GM19351 (cell line): ENCODE measurements around the gene DNAAF8.

Experiments
- ATAC-seq: cut with Tn5 transposase; IDR thresholded peaks from one replicate; pipeline ENCODE4 v1.9.1; 2021; ENCODE audit warnings: mild to moderate bottlenecking, moderate library complexity; ENCODE audit not compliant: unreplicated experiment

DNAAF8 gene

GRCh38 chr16:4734063-4734729, at the start of gene DNAAF8, which contains the start of gene ANKS3:
DNAAF8 (plus strand) TSS chr16:4734537; CDS start chr16:4736515, 1,978 bp downstream.
ANKS3 (minus strand) TSS chr16:4734271; CDS start chr16:4730149, 4,122 bp downstream.
- peak; percentile 80 for ATAC-seq

GRCh38 chr16:4684763-4685162, 49.6 kb upstream of the DNAAF8 start:
- ATAC-seq, result no peak

GRCh38 chr16:4685292-4685691, 49.0 kb upstream of the DNAAF8 start:
- no peak for ATAC-seq

GRCh38 chr16:4685776-4686496, 48.4 kb upstream of the DNAAF8 start:
- no peak for ATAC-seq

GRCh38 chr16:4686497-4687210, 47.7 kb upstream of the DNAAF8 start:
- ATAC-seq, result no peak

GRCh38 chr16:4687416-4687815, 46.9 kb upstream of the DNAAF8 start:
- no peak for ATAC-seq

- no peak for ATAC-seq
Measured at GRCh38 chr16:4687946-4688673, 46.2 kb upstream of the DNAAF8 start.

- ATAC-seq, result no peak
Measured at GRCh38 chr16:4688674-4689045, 45.7 kb upstream of the DNAAF8 start.

- ATAC-seq, result no peak
Measured at GRCh38 chr16:4689091-4689671, 45.2 kb upstream of the DNAAF8 start.

GRCh38 chr16:4689864-4690704, 44.3 kb upstream of the DNAAF8 start:
- ATAC-seq, result no peak

GRCh38 chr16:4690946-4691665, 43.2 kb upstream of the DNAAF8 start:
- ATAC-seq, result no peak

- no peak for ATAC-seq
Measured at GRCh38 chr16:4691666-4692412, 42.5 kb upstream of the DNAAF8 start.

GRCh38 chr16:4692460-4693295, 41.7 kb upstream of the DNAAF8 start:
- peak; percentile 12 for ATAC-seq

GRCh38 chr16:4693296-4693955, 40.9 kb upstream of the DNAAF8 start, which contains the start of gene NUDT16L1:
NUDT16L1 (plus strand) TSS chr16:4693562; CDS start chr16:4693727, 165 bp downstream.
- ATAC-seq, result peak; percentile 96

GRCh38 chr16:4693956-4694641, 40.2 kb upstream of the DNAAF8 start:
- peak; percentile 17 for ATAC-seq
